ENCODE results near the gene TMEM44.

TMEM44 gene

DNA sequence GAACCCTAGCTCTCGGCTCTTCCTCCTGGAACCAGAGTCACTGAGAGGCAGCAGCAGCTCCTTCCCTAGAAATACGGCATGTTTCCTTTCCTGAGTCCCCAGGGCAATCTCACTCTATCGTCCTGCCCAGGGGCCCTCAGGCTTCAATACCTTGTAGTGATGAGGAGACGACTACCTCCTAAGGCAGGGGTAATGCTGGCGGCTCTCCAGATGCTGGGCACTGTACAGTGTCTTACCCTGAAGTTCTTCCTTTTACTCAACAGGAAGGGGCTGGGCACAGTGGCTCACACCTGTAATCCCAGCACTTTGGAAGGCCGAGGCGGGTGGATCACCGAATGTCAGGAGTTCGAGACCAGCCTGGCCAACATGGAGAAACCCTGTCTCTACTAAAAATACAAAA, 13.5 kb downstream of the TMEM44 start (continued):
- TF ChIP-seq CSRNP3 (CRISPR knock-in tag; IDR thresholded peaks at IDR 0.05) = no peak

- ATAC-seq = no peak
- no peak for TF ChIP-seq TOX (CRISPR knock-in tag; IDR thresholded peaks at IDR 0.05; ENCODE audit: borderline replicate concordance)
- no peak for TF ChIP-seq ZC3H10 (CRISPR knock-in tag; IDR thresholded peaks at IDR 0.05)
- no peak for TF ChIP-seq ISL1 (CRISPR knock-in tag; IDR thresholded peaks at IDR 0.05)
These were observed 14.2 kb downstream of the TMEM44 start for GRCh38 chr3:194618858-194619608.

DNA sequence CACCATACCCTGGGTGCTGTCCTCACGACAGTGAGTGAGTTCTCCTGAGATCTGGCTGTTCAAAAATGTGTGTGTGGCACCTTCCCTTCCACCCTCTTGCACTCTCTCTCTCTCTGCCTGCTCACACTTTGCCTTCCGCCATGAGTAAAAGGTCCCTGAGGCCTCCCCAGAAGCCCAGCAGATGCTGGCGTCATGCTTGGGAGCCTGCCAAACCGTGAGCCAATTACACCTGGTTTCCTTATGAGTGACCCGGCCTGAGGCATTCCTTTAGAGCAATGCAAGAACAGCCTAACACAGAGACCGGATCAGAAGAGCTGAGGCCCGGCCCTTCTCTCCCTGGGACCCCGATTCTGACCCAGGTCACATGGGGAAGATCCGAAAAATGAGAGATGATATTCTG, 15.4 kb downstream of the TMEM44 start:
- ATAC-seq = no peak
- no peak for TF ChIP-seq ZFP30 (CRISPR knock-in tag; IDR thresholded peaks at IDR 0.05)
- no peak for TF ChIP-seq PPARA (CRISPR knock-in tag; IDR thresholded peaks at IDR 0.05; ENCODE audit: borderline replicate concordance)
- no peak for TF ChIP-seq TOX (CRISPR knock-in tag; IDR thresholded peaks at IDR 0.05; ENCODE audit: borderline replicate concordance)
- no peak for TF ChIP-seq ZC3H10 (CRISPR knock-in tag; IDR thresholded peaks at IDR 0.05)
- TF ChIP-seq OSR1 (CRISPR knock-in tag; IDR thresholded peaks at IDR 0.05) = no peak
- TF ChIP-seq ZNF565 (CRISPR knock-in tag; conservative IDR thresholded peaks at IDR 0.05; ENCODE audit: low read depth) = no peak
- TF ChIP-seq ZNF8 (CRISPR knock-in tag; IDR thresholded peaks at IDR 0.05) = no peak
- no peak for TF ChIP-seq ZNF70 (CRISPR knock-in tag; IDR thresholded peaks at IDR 0.05)
- no peak for TF ChIP-seq RARB (CRISPR knock-in tag; IDR thresholded peaks at IDR 0.05)
- TF ChIP-seq GLIS3 (CRISPR knock-in tag; IDR thresholded peaks at IDR 0.05) = no peak
- no peak for TF ChIP-seq ZFP3 (CRISPR knock-in tag; IDR thresholded peaks at IDR 0.05)
- no peak for TF ChIP-seq CSDC2 (CRISPR knock-in tag; IDR thresholded peaks at IDR 0.05)
- TF ChIP-seq ISL1 (CRISPR knock-in tag; IDR thresholded peaks at IDR 0.05) = no peak
- no peak for TF ChIP-seq ARNTL (CRISPR knock-in tag; IDR thresholded peaks at IDR 0.05; ENCODE audit: borderline replicate concordance, low read depth)
- no peak for TF ChIP-seq ESRRG (CRISPR knock-in tag; IDR thresholded peaks at IDR 0.05)
- TF ChIP-seq SNAI2 (CRISPR knock-in tag; IDR thresholded peaks at IDR 0.05) = no peak
- no peak for TF ChIP-seq TCF4 (CRISPR knock-in tag; IDR thresholded peaks at IDR 0.05; ENCODE audit: borderline replicate concordance)
- TF ChIP-seq CSRNP3 (CRISPR knock-in tag; IDR thresholded peaks at IDR 0.05) = no peak
- TF ChIP-seq, protein P1, sequence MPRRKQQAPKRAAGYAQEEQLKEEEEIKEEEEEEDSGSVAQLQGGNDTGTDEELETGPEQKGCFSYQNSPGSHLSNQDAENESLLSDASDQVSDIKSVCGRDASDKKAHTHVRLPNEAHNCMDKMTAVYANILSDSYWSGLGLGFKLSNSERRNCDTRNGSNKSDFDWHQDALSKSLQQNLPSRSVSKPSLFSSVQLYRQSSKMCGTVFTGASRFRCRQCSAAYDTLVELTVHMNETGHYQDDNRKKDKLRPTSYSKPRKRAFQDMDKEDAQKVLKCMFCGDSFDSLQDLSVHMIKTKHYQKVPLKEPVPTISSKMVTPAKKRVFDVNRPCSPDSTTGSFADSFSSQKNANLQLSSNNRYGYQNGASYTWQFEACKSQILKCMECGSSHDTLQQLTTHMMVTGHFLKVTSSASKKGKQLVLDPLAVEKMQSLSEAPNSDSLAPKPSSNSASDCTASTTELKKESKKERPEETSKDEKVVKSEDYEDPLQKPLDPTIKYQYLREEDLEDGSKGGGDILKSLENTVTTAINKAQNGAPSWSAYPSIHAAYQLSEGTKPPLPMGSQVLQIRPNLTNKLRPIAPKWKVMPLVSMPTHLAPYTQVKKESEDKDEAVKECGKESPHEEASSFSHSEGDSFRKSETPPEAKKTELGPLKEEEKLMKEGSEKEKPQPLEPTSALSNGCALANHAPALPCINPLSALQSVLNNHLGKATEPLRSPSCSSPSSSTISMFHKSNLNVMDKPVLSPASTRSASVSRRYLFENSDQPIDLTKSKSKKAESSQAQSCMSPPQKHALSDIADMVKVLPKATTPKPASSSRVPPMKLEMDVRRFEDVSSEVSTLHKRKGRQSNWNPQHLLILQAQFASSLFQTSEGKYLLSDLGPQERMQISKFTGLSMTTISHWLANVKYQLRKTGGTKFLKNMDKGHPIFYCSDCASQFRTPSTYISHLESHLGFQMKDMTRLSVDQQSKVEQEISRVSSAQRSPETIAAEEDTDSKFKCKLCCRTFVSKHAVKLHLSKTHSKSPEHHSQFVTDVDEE (CRISPR knock-in tag; IDR thresholded peaks at IDR 0.05) = no peak

DNA sequence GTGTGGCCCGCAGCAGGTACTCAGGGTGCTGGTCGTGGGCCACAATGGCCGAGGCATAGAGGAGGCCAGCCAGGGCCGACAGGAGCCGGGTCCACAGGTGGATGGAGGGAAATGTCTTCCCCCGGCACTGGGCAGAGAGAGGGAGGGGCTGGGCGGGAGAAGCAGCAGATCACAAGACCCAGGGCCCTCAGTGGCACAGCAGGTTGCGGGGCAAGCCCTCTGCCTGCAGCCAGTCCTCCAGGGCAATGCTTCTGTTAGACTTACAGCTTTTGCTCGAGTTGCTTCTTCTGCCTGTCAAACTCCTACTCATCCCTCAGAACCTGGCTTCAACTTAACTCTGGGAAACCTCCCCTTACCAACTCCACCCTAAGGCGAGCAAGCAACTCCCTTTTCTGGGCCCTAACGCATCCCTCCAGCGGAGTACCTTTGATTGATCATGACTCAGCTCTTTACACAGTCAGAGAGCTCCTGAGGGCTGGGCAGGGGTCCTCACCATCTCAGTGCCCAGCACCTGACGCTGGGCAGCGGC, 16.0 kb downstream of the TMEM44 start:
- ATAC-seq = no peak

GRCh38 chr3:194615226-194615625, 18.0 kb downstream of the TMEM44 start:
- TF ChIP-seq CSRNP3 (CRISPR knock-in tag; IDR thresholded peaks at IDR 0.05) (no peak), ZFP3 (CRISPR knock-in tag; IDR thresholded peaks at IDR 0.05) (no peak), GLIS3 (CRISPR knock-in tag; IDR thresholded peaks at IDR 0.05) (no peak), ZC3H10 (CRISPR knock-in tag; IDR thresholded peaks at IDR 0.05) (no peak)
- no peak for ATAC-seq

More for the DNA sequence above, 16.0 kb downstream of the TMEM44 start:
- TF ChIP-seq BACH2 (CRISPR knock-in tag; IDR thresholded peaks at IDR 0.05; ENCODE audit: borderline replicate concordance) = no peak
- no peak for TF ChIP-seq OSR1 (CRISPR knock-in tag; IDR thresholded peaks at IDR 0.05)
- no peak for TF ChIP-seq GLIS3 (CRISPR knock-in tag; IDR thresholded peaks at IDR 0.05)
- no peak for TF ChIP-seq ZNF70 (CRISPR knock-in tag; IDR thresholded peaks at IDR 0.05)
- TF ChIP-seq ZFP3 (CRISPR knock-in tag; IDR thresholded peaks at IDR 0.05) = peak; percentile 88

All from SK-N-SH treated with all-trans-retinoic acid at 6 μM for 48 hours (cell line).